KMS-11 (cell line): ENCODE results near the gene FOXA2.

ENCODE experiments used
- H2AFZ ChIP-seq: fragments of 200-600 bp; sonication (generic); 2 replicates; pipeline ENCODE4 v1.6.1; 2016; ENCODE audit warnings: antibody characterized with exemption, mixed run types, low read depth
- H3K27ac ChIP-seq: fragments of 200-600 bp; sonication (generic); 2 replicates; pipeline ENCODE4 v1.6.1; 2016; ENCODE audit warnings: mild to moderate bottlenecking, mixed run types
- H3K27me3 ChIP-seq: fragments of 200-600 bp; sonication (generic); 2 replicates; pipeline ENCODE4 v1.6.1; 2017; ENCODE audit warnings: mild to moderate bottlenecking, low read depth, mixed run types, moderate library complexity; ENCODE audit not compliant: insufficient read depth
- H3K36me3 ChIP-seq: fragments of 200-600 bp; sonication (generic); 2 replicates; pipeline ENCODE4 v1.6.1; 2017; ENCODE audit warnings: mild to moderate bottlenecking, mixed run types; ENCODE audit not compliant: insufficient read depth
- H3K4me1 ChIP-seq: fragments of 200-600 bp; sonication (generic); 2 replicates; pipeline ENCODE4 v1.6.1; 2016; ENCODE audit warnings: mild to moderate bottlenecking, low read depth, mixed run types; ENCODE audit not compliant: poor library complexity, severe bottlenecking
- H3K4me2 ChIP-seq: fragments of 200-600 bp; sonication (generic); 2 replicates; pipeline ENCODE4 v1.7.0; 2016; ENCODE audit warnings: mild to moderate bottlenecking, mixed run types
- H3K4me3 ChIP-seq: fragments of 200-600 bp; sonication (generic); IDR thresholded peaks from 2 replicates; pipeline ENCODE4 v1.6.1; 2017; ENCODE audit warnings: low read depth, low read length, mixed read lengths; ENCODE audit not compliant: insufficient read depth
- H3K79me2 ChIP-seq: fragments of 200-600 bp; sonication (generic); 2 replicates; pipeline ENCODE4 v1.6.1; 2016; ENCODE audit warnings: low read depth, mixed run types; ENCODE audit not compliant: insufficient read depth
- H3K9ac ChIP-seq: fragments of 200-600 bp; sonication (generic); 2 replicates; pipeline ENCODE4 v1.6.1; 2016; ENCODE audit warnings: mild to moderate bottlenecking, mixed run types
- H4K20me1 ChIP-seq: fragments of 200-600 bp; sonication (generic); 2 replicates; pipeline ENCODE4 v1.6.1; 2016; ENCODE audit warnings: mild to moderate bottlenecking, mixed run types; ENCODE audit not compliant: insufficient read depth
- CTCF ChIP-seq: fragments of 200-600 bp; sonication (generic); conservative IDR thresholded peaks from 2 replicates; pipeline ENCODE4 v1.6.1; 2017; ENCODE audit warnings: low read depth, mild to moderate bottlenecking, antibody characterized with exemption, low read length, moderate library complexity, mixed read lengths

The FOXA2 gene

GRCh38 chr20:22568872-22569344, 15.5 kb downstream of the FOXA2 start:
- Histone ChIP-seq H3K36me3 (no peaks in the 10 kb centered on the region), H3K4me3 (no peak overlapping the region), H3K79me2 (no peaks in the 10 kb centered on the region), H3K9ac (no peak overlapping the region), H4K20me1 (no peaks in the 10 kb centered on the region), H3K4me1 (no peaks in the 10 kb centered on the region), H3K4me2 (no peak overlapping the region), H3K27ac (no peak overlapping the region), H3K27me3 (no peaks in the 10 kb centered on the region), H2AFZ (no peak overlapping the region)
- no peak for TF ChIP-seq CTCF

GRCh38 chr20:22567944-22568871, 16.2 kb downstream of the FOXA2 start:
- H4K20me1 ChIP-seq, result no peaks in the 10 kb centered on the region
- H3K4me3 ChIP-seq, result no peak overlapping the region
- H3K27ac ChIP-seq, result no peak overlapping the region
- no peak overlapping the region for H3K4me2 ChIP-seq
- no peak overlapping the region for H2AFZ ChIP-seq
- H3K36me3 ChIP-seq, result no peaks in the 10 kb centered on the region
- no peaks in the 10 kb centered on the region for H3K4me1 ChIP-seq
- no peaks in the 10 kb centered on the region for H3K79me2 ChIP-seq
- TF ChIP-seq CTCF, result no peak
- no peak overlapping the region for H3K9ac ChIP-seq
- H3K27me3 ChIP-seq, result no peaks in the 10 kb centered on the region

- no peaks in the 10 kb centered on the region for H4K20me1 ChIP-seq
- H3K27me3 ChIP-seq, result no peaks in the 10 kb centered on the region
- H3K79me2 ChIP-seq, result no peaks in the 10 kb centered on the region
- H2AFZ ChIP-seq, result no peak overlapping the region
- H3K4me3 ChIP-seq, result no peak overlapping the region
- no peaks in the 10 kb centered on the region for H3K4me1 ChIP-seq
- no peak overlapping the region for H3K4me2 ChIP-seq
- no peak overlapping the region for H3K27ac ChIP-seq
- no peaks in the 10 kb centered on the region for H3K36me3 ChIP-seq
- no peak for TF ChIP-seq CTCF
- no peak overlapping the region for H3K9ac ChIP-seq
These were observed 17.3 kb downstream of the FOXA2 start for GRCh38 chr20:22566876-22567658.

- H3K27me3 ChIP-seq, result no peaks in the 10 kb centered on the region
- H3K4me3 ChIP-seq, result no peak overlapping the region
- no peaks in the 10 kb centered on the region for H3K79me2 ChIP-seq
- H3K9ac ChIP-seq, result no peak overlapping the region
- no peaks in the 10 kb centered on the region for H4K20me1 ChIP-seq
- no peak overlapping the region for H3K27ac ChIP-seq
- no peaks in the 10 kb centered on the region for H3K36me3 ChIP-seq
- no peak overlapping the region for H3K4me2 ChIP-seq
- no peak for TF ChIP-seq CTCF
- H3K4me1 ChIP-seq, result no peaks in the 10 kb centered on the region
- H2AFZ ChIP-seq, result no peak overlapping the region
These were observed 21.1 kb downstream of the FOXA2 start for GRCh38 chr20:22563062-22563965.
